CD8-positive, alpha-beta memory T cell (primary cell): ENCODE data around the gene MEN1. TPM values are rescaled to one million over a fixed set of nuclear protein-coding genes. Genes with fewer than 3 reads are reported as not detected.
A peak's percentile ranks its signal among the peaks of the same experiment; 100 is the strongest.

Experiments
- CTCF ChIA-PET: fragments of 350-600 bp; sonication (Branson Sonifier 250); formaldehyde crosslinking; loops from one replicate; lab custom pipeline; 2021; ENCODE audit warnings: antibody characterized with exemption; lab: Charles Lee
- POLR2A ChIA-PET: fragments of 350-600 bp; sonication (Branson Sonifier 250); formaldehyde crosslinking; loops from one replicate; lab custom pipeline; 2021; ENCODE audit warnings: antibody characterized with exemption; lab: Charles Lee
- DNase-seq, 5 donors: peaks; one replicate each; pipeline versions ENCODE4 v3.0.0 to v3.0.0-alpha.2; 2020 to 2022; ENCODE audit warnings: mixed read lengths in 1 of 5
- H3K27ac ChIP-seq: one replicate; pipeline ENCODE4 v1.7.0; 2013; ENCODE audit warnings: low read depth, mild to moderate bottlenecking, low read length, moderate library complexity
- H3K27me3 ChIP-seq: 2 replicates; pipeline ENCODE4 v1.7.0; 2013; ENCODE audit warnings: low read length, mild to moderate bottlenecking; ENCODE audit not compliant: insufficient read depth, poor library complexity, severe bottlenecking
- H3K36me3 ChIP-seq: 2 replicates; pipeline ENCODE4 v1.7.0; 2013; ENCODE audit warnings: mild to moderate bottlenecking, low read length, moderate library complexity; ENCODE audit not compliant: insufficient read depth
- H3K4me1 ChIP-seq: 2 replicates; pipeline ENCODE4 v1.7.0; 2013; ENCODE audit warnings: mild to moderate bottlenecking, low read length, moderate library complexity; ENCODE audit not compliant: insufficient read depth
- H3K4me3 ChIP-seq: 2 replicates; pipeline ENCODE4 v1.7.0; 2013; ENCODE audit warnings: mild to moderate bottlenecking, low read length
- H3K9me3 ChIP-seq: 2 replicates; pipeline ENCODE4 v1.7.0; 2013; ENCODE audit warnings: mild to moderate bottlenecking, low read length
- H3K27ac Mint-ChIP-seq, 8 donors: one replicate each; pipeline ENCODE4 v1.8.0; 2020 to 2021; ENCODE audit warnings: mixed read lengths in 8 of 8, mild to moderate bottlenecking in 6 of 8, inconsistent platforms in 3 of 8, moderate library complexity in 3 of 8
- H3K27me3 Mint-ChIP-seq, 2 donors: one replicate each; pipeline ENCODE4 v1.8.0; 2020 to 2021; ENCODE audit warnings: mixed read lengths in 2 of 2, mild to moderate bottlenecking in 1 of 2, moderate library complexity in 1 of 2
- H3K36me3 Mint-ChIP-seq, 3 donors: one replicate each; pipeline ENCODE4 v1.8.0; 2020 to 2021; ENCODE audit warnings: mixed read lengths in 3 of 3, inconsistent platforms in 1 of 3, mild to moderate bottlenecking in 1 of 3
- H3K4me1 Mint-ChIP-seq, 3 donors: one replicate each; pipeline ENCODE4 v1.8.0; 2020 to 2021; ENCODE audit warnings: mixed read lengths in 3 of 3, inconsistent platforms in 1 of 3, mild to moderate bottlenecking in 1 of 3
- H3K4me3 Mint-ChIP-seq, 7 donors: one replicate each; pipeline ENCODE4 v1.8.0; 2020 to 2021; ENCODE audit warnings: mixed read lengths in 7 of 7, mild to moderate bottlenecking in 6 of 7, moderate library complexity in 4 of 7, inconsistent platforms in 2 of 7
- H3K9me3 Mint-ChIP-seq, 5 donors: one replicate each; pipeline ENCODE4 v1.8.0; 2020 to 2022; ENCODE audit warnings: mixed read lengths in 5 of 5, mild to moderate bottlenecking in 3 of 5, moderate library complexity in 2 of 5, inconsistent platforms in 1 of 5
- polyA plus RNA-seq: library from polyadenylated mRNA; unstranded; fragments of 300-500 nt; fragmentation: Illumina TruSeq; gene quantifications from one replicate; pipeline ENCODE4 v1.2.3, GENCODE V29; 2021
- total RNA-seq, 2 experiments: library from RNA; stranded (reverse); gene quantifications; one replicate each; pipeline ENCODE4 v1.2.3, GENCODE V29; 2021

The MEN1 gene
- total and polyA plus RNA-seq, 3 experiments from 2014 or later = 45.0 to 47.7 (median 45.8) TPM

DNA sequence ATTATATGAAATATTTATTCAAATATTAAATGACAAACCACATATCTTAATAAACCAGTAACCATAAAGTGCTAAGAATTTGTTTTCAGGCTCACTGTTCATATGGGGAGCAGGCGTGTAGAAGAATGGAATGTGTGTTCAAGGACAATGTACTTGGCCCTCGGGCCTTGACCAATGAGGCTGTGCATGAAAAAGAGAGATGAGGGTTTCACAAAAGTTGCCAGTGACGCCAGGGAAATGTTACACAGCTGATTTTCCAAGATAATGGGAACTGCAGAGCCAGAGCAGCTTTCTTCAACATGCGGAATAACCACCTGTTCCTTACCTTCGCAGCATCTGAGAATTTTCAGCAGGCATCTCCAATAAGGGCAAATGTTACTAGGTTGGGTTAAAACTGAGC is 36.2 kb downstream of the MEN1 start:
- POLR2A ChIA-PET = interaction anchor here (0.7 to 6.6 kb wide), 4 partner anchors 10 to 110 kb away, joined by 5 to 158 read pairs (median 9); partner anchors contain the start of gene RASGRP2
- peak overlapping the region in 3 of 8 donors; percentile 23 to 97 (median 68) for H3K27ac Mint-ChIP-seq
- Histone ChIP-seq H3K27ac (no peak overlapping the region), H3K4me1 (peaks cover 82% of the 10 kb centered on the region), H3K9me3 (no peaks in the 10 kb centered on the region), H3K36me3 (peaks cover 77% of the 10 kb centered on the region), H3K27me3 (no peaks in the 10 kb centered on the region), H3K4me3 (no peak overlapping the region)
- DNase-seq = no peak
- peak overlapping the region; percentile 27 to 58 (median 44) for H3K4me3 Mint-ChIP-seq
- CTCF ChIA-PET = interaction anchor here (1.3 to 26.7 kb wide), 3 partner anchors 9 to 61 kb away, joined by 3 to 441 read pairs (median 9); partner anchors contain the start of gene RASGRP2
- peaks cover 41 to 89% (median 55%) of the 10 kb centered on the region in 3 donors for H3K36me3 Mint-ChIP-seq
- H3K9me3 Mint-ChIP-seq = no peaks in the 10 kb centered on the region
- H3K4me1 Mint-ChIP-seq = peaks cover 74 to 85% (median 82%) of the 10 kb centered on the region in 3 donors
- peaks cover 0 to 7% of the 10 kb centered on the region in 2 donors for H3K27me3 Mint-ChIP-seq

DNA sequence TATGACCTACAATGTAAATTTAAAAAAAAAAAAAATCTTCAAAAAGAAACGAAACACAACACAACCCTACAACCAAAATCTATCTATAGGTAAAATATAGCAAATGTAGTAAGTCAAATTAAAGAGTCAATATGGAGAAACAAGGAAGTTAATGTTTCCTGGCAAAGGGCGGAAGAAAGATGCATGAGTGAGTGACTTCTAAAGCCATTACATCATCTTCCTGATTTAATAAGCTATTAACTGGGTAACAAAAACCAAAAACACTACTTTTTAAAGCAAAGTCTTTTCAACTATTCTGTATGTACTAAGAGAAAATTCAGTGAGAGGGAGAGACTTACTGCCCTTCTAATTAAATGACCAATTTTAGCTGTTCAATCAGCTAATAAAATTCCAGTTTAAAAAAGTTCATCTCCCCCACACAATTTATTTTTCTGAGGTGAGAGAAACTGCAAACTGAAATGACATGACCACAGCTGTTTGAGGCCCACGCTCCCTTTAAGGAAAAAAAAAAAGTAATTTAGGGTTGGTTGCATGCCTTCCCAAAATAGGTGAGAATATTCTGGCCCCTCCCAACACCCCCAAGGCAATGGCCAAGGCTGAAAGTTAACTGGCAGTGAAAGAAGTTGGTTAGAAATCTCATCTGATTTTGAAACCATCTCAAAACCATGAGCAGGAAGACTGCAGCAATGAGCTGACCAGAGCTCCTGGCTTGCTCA is 37.9 kb downstream of the MEN1 start:
- Mint-ChIP-seq H3K27ac (peak overlapping the region; percentile 19 to 95 (median 49)), H3K4me1 (peaks cover 85 to 97% (median 93%) of the 10 kb centered on the region in 3 donors), H3K36me3 (peaks cover 47 to 98% (median 64%) of the 10 kb centered on the region in 3 donors), H3K4me3 (peak overlapping the region; percentile 0 to 75 (median 36)), H3K9me3 (no peaks in the 10 kb centered on the region), H3K27me3 (peaks cover 0 to 4% of the 10 kb centered on the region in 2 donors)
- H3K9me3 ChIP-seq = no peaks in the 10 kb centered on the region
- no peak for DNase-seq
- H3K27ac ChIP-seq = no peak overlapping the region
- H3K27me3 ChIP-seq = no peaks in the 10 kb centered on the region
- H3K36me3 ChIP-seq = peaks cover 94% of the 10 kb centered on the region
- peaks cover 99% of the 10 kb centered on the region for H3K4me1 ChIP-seq
- no peak overlapping the region for H3K4me3 ChIP-seq
- ChIA-PET CTCF (interaction anchor here (1.1 to 26.7 kb wide), 3 partner anchors 10 to 25 kb away, joined by 3 to 441 read pairs (median 5); partner anchors contain the start of gene RASGRP2), POLR2A (interaction anchor here (0.7 to 15.8 kb wide), 6 partner anchors 9 to 132 kb away, joined by 3 to 220 read pairs (median 5); partner anchors contain the start of gene RASGRP2)

DNA sequence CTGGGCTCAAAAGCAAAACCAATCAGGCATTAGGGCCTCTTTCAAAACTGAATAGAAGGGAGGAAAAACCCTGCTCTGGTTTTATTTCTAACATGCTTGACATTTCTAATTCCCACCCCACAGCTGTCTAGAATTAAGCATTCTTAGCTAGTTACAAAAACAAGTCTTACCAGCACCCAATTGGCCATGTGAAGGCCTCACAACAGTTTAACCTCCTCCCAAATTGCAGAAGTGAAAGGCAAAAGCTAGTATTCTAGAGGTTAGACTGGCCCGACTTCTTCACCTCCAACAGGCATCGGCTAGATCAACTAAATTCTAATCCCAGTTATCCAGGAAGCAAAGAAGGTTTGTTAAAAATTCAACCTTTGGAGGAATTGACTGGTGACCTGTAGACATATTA is 38.5 kb downstream of the MEN1 start:
- no peak for DNase-seq
- CTCF ChIA-PET = interaction anchor here (1.1 to 26.7 kb wide), 5 partner anchors 9 to 39 kb away, joined by 3 to 441 read pairs (median 5); partner anchors contain the start of genes MEN1 and RASGRP2
- Mint-ChIP-seq H3K36me3 (peaks cover 44 to 98% (median 63%) of the 10 kb centered on the region in 3 donors), H3K9me3 (no peaks in the 10 kb centered on the region), H3K4me1 (peaks cover 85 to 97% (median 93%) of the 10 kb centered on the region in 3 donors), H3K4me3 (peak overlapping the region in 3 of 7 donors; percentile 34 to 75 (median 42)), H3K27me3 (peaks cover 0 to 3% of the 10 kb centered on the region in 2 donors), H3K27ac (peak overlapping the region in 6 of 8 donors; percentile 23 to 95 (median 46))
- Histone ChIP-seq H3K4me1 (peaks cover 99% of the 10 kb centered on the region), H3K27ac (no peak overlapping the region), H3K27me3 (no peaks in the 10 kb centered on the region), H3K36me3 (peaks cover 98% of the 10 kb centered on the region), H3K4me3 (no peak overlapping the region), H3K9me3 (no peaks in the 10 kb centered on the region)
- POLR2A ChIA-PET = interaction anchor here (1.0 to 15.8 kb wide), 4 partner anchors 8 to 83 kb away, joined by 3 to 220 read pairs (median 6); partner anchors contain the start of gene RASGRP2

DNA sequence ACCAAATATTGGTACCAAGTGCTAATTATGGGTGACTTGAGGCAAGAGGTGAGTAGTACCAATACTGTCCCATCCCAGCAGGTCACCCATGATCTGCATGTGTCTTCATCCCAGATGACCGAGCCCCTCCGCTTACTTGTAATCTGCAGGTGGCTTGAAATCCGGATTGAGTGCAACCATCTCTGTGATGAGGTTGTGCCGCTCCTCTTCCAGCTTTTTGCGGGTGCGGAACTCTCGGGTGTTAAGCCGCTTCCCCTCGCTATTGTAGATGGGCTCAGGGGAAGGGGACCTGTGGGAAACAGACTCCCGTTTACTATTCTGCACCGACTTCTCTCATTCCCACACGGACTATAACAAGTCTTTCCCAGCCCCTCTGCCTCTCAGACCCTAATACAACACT is 40.2 kb downstream of the MEN1 start:
- Mint-ChIP-seq H3K4me3 (peak overlapping the region in 2 of 7 donors; percentile 17 to 27), H3K27me3 (peaks cover 0 to 3% of the 10 kb centered on the region in 2 donors), H3K27ac (peak overlapping the region in 4 of 8 donors; percentile 14 to 95 (median 71)), H3K9me3 (no peaks in the 10 kb centered on the region), H3K4me1 (peaks cover 79 to 94% (median 89%) of the 10 kb centered on the region in 3 donors), H3K36me3 (peaks cover 32 to 93% (median 51%) of the 10 kb centered on the region in 3 donors)
- no peak overlapping the region for H3K4me3 ChIP-seq
- peak in 1 of 5 donors; percentile 30 for DNase-seq
- ChIA-PET CTCF (interaction anchor here (1.5 to 26.7 kb wide), 2 partner anchors 9 to 23 kb away, joined by 5 to 441 read pairs; partner anchors contain the start of gene RASGRP2), POLR2A (interaction anchor here (1.1 to 15.8 kb wide), 3 partner anchors 8 to 32 kb away, joined by 3 to 220 read pairs (median 37); partner anchors contain the start of genes RASGRP2 and SF1)
- H3K27ac ChIP-seq = no peak overlapping the region
- H3K9me3 ChIP-seq = no peaks in the 10 kb centered on the region
- peaks cover 87% of the 10 kb centered on the region for H3K36me3 ChIP-seq
- H3K27me3 ChIP-seq = no peaks in the 10 kb centered on the region
- H3K4me1 ChIP-seq = peaks cover 91% of the 10 kb centered on the region

DNA sequence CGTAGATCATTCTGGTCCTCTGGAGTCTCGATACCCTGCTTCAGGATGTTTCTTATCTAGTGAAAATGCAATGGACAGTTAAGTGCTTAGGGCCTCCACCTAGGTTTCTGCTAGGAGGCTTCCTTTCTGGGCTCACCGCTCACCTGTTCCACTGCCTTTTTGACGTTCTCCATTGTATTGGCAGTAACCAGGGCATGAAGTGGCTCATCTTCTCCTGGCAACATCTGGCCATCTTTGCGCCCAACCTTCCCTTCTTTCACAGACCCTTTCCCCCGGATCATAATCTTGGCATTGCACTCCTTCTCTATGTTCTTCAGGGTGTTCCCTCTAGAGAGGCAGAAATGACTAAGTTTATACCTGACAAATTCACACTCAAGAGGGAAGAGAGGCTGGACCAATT is 41.1 kb downstream of the MEN1 start:
- Histone ChIP-seq H3K36me3 (peaks cover 88% of the 10 kb centered on the region), H3K27ac (no peak overlapping the region), H3K27me3 (no peaks in the 10 kb centered on the region), H3K4me3 (no peak overlapping the region), H3K4me1 (peaks cover 91% of the 10 kb centered on the region), H3K9me3 (no peaks in the 10 kb centered on the region)
- POLR2A ChIA-PET = interaction anchor here (0.6 to 15.8 kb wide), 3 partner anchors 8 to 38 kb away, joined by 5 to 220 read pairs (median 37); partner anchors contain the start of genes RASGRP2 and SF1
- peak overlapping the region in 1 of 7 donors; percentile 52 for H3K4me3 Mint-ChIP-seq
- H3K4me1 Mint-ChIP-seq = peaks cover 79 to 94% (median 89%) of the 10 kb centered on the region in 3 donors
- H3K27ac Mint-ChIP-seq = peak overlapping the region in 7 of 8 donors; percentile 12 to 95 (median 75)
- CTCF ChIA-PET = interaction anchor here (0.7 to 26.7 kb wide), 2 partner anchors 22 to 81 kb away, joined by 3 to 441 read pairs; partner anchors contain the start of gene RASGRP2
- H3K9me3 Mint-ChIP-seq = no peaks in the 10 kb centered on the region
- peaks cover 37 to 93% (median 56%) of the 10 kb centered on the region in 3 donors for H3K36me3 Mint-ChIP-seq
- DNase-seq = peak in 1 of 5 donors; percentile 31
- H3K27me3 Mint-ChIP-seq = peaks cover 0 to 6% of the 10 kb centered on the region in 2 donors

DNA sequence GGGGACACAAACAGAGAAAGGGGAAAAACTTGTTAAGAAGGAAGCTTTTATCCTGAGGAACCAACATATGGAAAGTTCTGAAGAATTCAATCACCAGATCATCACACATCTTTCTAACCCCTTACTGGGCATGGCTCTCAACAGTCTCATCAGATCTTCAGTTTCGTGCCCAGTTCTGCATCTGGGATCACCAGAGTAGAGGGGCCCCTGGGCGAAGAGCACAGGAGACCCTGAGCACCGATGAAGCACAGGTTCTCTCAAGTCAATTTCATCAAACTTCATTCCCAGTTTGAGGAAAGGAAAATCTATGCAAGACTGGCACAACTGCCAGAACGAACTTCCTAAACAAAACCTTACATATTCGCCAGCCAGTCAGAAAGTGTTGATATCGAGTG is 42.1 kb downstream of the MEN1 start:
- H3K27ac Mint-ChIP-seq = peak overlapping the region; percentile 24 to 95 (median 84)
- peaks cover 0 to 6% of the 10 kb centered on the region in 2 donors for H3K27me3 Mint-ChIP-seq
- Histone ChIP-seq H3K9me3 (no peaks in the 10 kb centered on the region), H3K36me3 (peaks cover 78% of the 10 kb centered on the region), H3K4me3 (no peak overlapping the region), H3K27me3 (no peaks in the 10 kb centered on the region), H3K4me1 (peaks cover 91% of the 10 kb centered on the region), H3K27ac (no peak overlapping the region)
- H3K36me3 Mint-ChIP-seq = peaks cover 32 to 92% (median 51%) of the 10 kb centered on the region in 3 donors
- H3K4me1 Mint-ChIP-seq = peaks cover 80 to 94% (median 89%) of the 10 kb centered on the region in 3 donors
- peak overlapping the region in 4 of 7 donors; percentile 10 to 77 (median 42) for H3K4me3 Mint-ChIP-seq
- ChIA-PET POLR2A (interaction anchor here (3.4 to 15.8 kb wide), 2 partner anchors 9 to 24 kb away, joined by 37 to 220 read pairs; partner anchors contain the start of genes RASGRP2 and SF1), CTCF (interaction anchor here (0.7 to 26.7 kb wide), 9 partner anchors 8 to 96 kb away, joined by 3 to 441 read pairs (median 4); partner anchors contain the start of genes MAP4K2, RASGRP2 and SF1)
- no peak for DNase-seq
- H3K9me3 Mint-ChIP-seq = no peaks in the 10 kb centered on the region
